ENCODE measurements around the gene FARS2. TPM values are rescaled to one million over a fixed set of nuclear protein-coding genes. Genes with fewer than 3 reads are reported as not detected.

FARS2 gene
- total RNA-seq, 2 experiments from 2014 or later: 13.8 to 14.3 TPM

- intact Hi-C loops (cut with micrococcal nuclease; ENCODE audit: unreplicated experiment): no loop called here
- no peak overlapping the region for H3K4me3 ChIP-seq (ENCODE audit: low read depth, low read length, poor library complexity, severe bottlenecking)
- POLR2A ChIA-PET: no interaction called here
- no peak for DNase-seq (ENCODE audit: low spot score)
- H2AFZ ChIP-seq (ENCODE audit: low read length): no peak overlapping the region
- peaks cover 12% of the 10 kb centered on the region; the same call in 1 of the 2 replicates for H3K79me2 ChIP-seq (ENCODE audit: insufficient read depth, low read depth, low read length)
- no TSS peak for BruUV-seq (replicated peaks)
- H3K9me2 ChIP-seq (ENCODE audit: insufficient read depth, low read length): no peaks in the 10 kb centered on the region
- no peak overlapping the region for H3K27ac ChIP-seq (ENCODE audit: low read depth, low read length, poor library complexity, severe bottlenecking)
- H4K20me1 ChIP-seq (ENCODE audit: insufficient read depth, low read length): peaks cover 6% of the 10 kb centered on the region; the same call in 1 of the 2 replicates
- CTCF ChIA-PET (ENCODE audit: unreplicated experiment): no interaction called here
- H3K9me3 ChIP-seq (ENCODE audit: low read length): 0 out of 2 replicates have a peak, but pooled peaks cover 4% of the 10 kb centered on the region
- H3K4me1 ChIP-seq (ENCODE audit: insufficient read depth, low read length, poor library complexity, severe bottlenecking): no peaks in the 10 kb centered on the region
- H3K4me2 ChIP-seq (ENCODE audit: low read length): no peak overlapping the region
- peaks cover 41% of the 10 kb centered on the region for H3K36me3 ChIP-seq (ENCODE audit: insufficient read depth, low read length)
- TF ChIP-seq EZH2phosphoT487 (IDR thresholded peaks at IDR 0.05; ENCODE audit: borderline replicate concordance, low read depth, low read length) (no peak), CTCF (conservative IDR thresholded peaks at IDR 0.05; ENCODE audit: low read length) (no peak)
Observed at GRCh38 chr6:5249451-5250122, 11.7 kb upstream of the FARS2 start.

GRCh38 chr6:5250451-5250850 lies 10.9 kb upstream of the FARS2 start:
- ChIA-PET CTCF (ENCODE audit: unreplicated experiment) (no interaction called here), POLR2A (no interaction called here)
- Histone ChIP-seq H3K4me2 (ENCODE audit: low read length) (no peak overlapping the region), H2AFZ (ENCODE audit: low read length) (no peak overlapping the region), H3K36me3 (ENCODE audit: insufficient read depth, low read length) (peaks cover 45% of the 10 kb centered on the region), H3K4me1 (ENCODE audit: insufficient read depth, low read length, poor library complexity, severe bottlenecking) (no peaks in the 10 kb centered on the region), H4K20me1 (ENCODE audit: insufficient read depth, low read length) (peaks cover 6% of the 10 kb centered on the region; the same call in 1 of the 2 replicates), H3K9me2 (ENCODE audit: insufficient read depth, low read length) (no peaks in the 10 kb centered on the region), H3K9me3 (ENCODE audit: low read length) (0 out of 2 replicates have a peak, but pooled peaks cover 4% of the 10 kb centered on the region), H3K4me3 (ENCODE audit: low read depth, low read length, poor library complexity, severe bottlenecking) (no peak overlapping the region), H3K79me2 (ENCODE audit: insufficient read depth, low read depth, low read length) (peaks cover 12% of the 10 kb centered on the region; the same call in 1 of the 2 replicates), H3K27ac (ENCODE audit: low read depth, low read length, poor library complexity, severe bottlenecking) (no peak overlapping the region)
- intact Hi-C loops (cut with micrococcal nuclease; ENCODE audit: unreplicated experiment): no loop called here
- no TSS peak for BruUV-seq (replicated peaks)
- TF ChIP-seq CTCF (conservative IDR thresholded peaks at IDR 0.05; ENCODE audit: low read length) (no peak), EZH2phosphoT487 (IDR thresholded peaks at IDR 0.05; ENCODE audit: borderline replicate concordance, low read depth, low read length) (no peak)
- no peak for DNase-seq (ENCODE audit: low spot score)

GRCh38 chr6:5250911-5251310 lies 10.4 kb upstream of the FARS2 start:
- TF ChIP-seq CTCF (conservative IDR thresholded peaks at IDR 0.05; ENCODE audit: low read length) (no peak), EZH2phosphoT487 (IDR thresholded peaks at IDR 0.05; ENCODE audit: borderline replicate concordance, low read depth, low read length) (no peak)
- Histone ChIP-seq H2AFZ (ENCODE audit: low read length) (no peak overlapping the region), H4K20me1 (ENCODE audit: insufficient read depth, low read length) (peaks cover 6% of the 10 kb centered on the region; the same call in 1 of the 2 replicates), H3K9me3 (ENCODE audit: low read length) (0 out of 2 replicates have a peak, but pooled peaks cover 4% of the 10 kb centered on the region), H3K79me2 (ENCODE audit: insufficient read depth, low read depth, low read length) (peaks cover 12% of the 10 kb centered on the region; the same call in 1 of the 2 replicates), H3K4me1 (ENCODE audit: insufficient read depth, low read length, poor library complexity, severe bottlenecking) (no peaks in the 10 kb centered on the region), H3K4me3 (ENCODE audit: low read depth, low read length, poor library complexity, severe bottlenecking) (no peak overlapping the region), H3K36me3 (ENCODE audit: insufficient read depth, low read length) (peaks cover 48% of the 10 kb centered on the region), H3K4me2 (ENCODE audit: low read length) (no peak overlapping the region), H3K9me2 (ENCODE audit: insufficient read depth, low read length) (no peaks in the 10 kb centered on the region), H3K27ac (ENCODE audit: low read depth, low read length, poor library complexity, severe bottlenecking) (no peak overlapping the region)
- no TSS peak for BruUV-seq (replicated peaks)
- CTCF ChIA-PET (ENCODE audit: unreplicated experiment): no interaction called here
- intact Hi-C loops (cut with micrococcal nuclease; ENCODE audit: unreplicated experiment): no loop called here
- no peak for DNase-seq (ENCODE audit: low spot score)
- POLR2A ChIA-PET: no interaction called here
